Activated CD8-positive, alpha-beta memory T cell treated with anti-CD3 and anti-CD28 coated beads, Interleukin-2, amount 50 U/mL, for 24 hours (primary cell): ENCODE results near the gene LIAS.
"Not testable (repeated sequence)": the region's sequence is repeated elsewhere in the genome, so short reads cannot be mapped to it uniquely, and the experiment has no call there.

Experiments
- DNase-seq: peaks from one replicate; pipeline ENCODE4 v3.0.0-alpha.2; 2020; ENCODE audit errors: extremely low read depth

LIAS gene

GRCh38 chr4:39458505-39459300 lies at the start of gene LIAS, which contains the start of gene RPL9:
TSS of gene LIAS (plus strand) at chr4:39459056. CDS start at chr4:39459118, 62 bp downstream.
TSS of gene RPL9 (minus strand) at chr4:39458922. CDS start at chr4:39458439, 483 bp downstream.
- DNase-seq, result peak; percentile 89

GRCh38 chr4:39410415-39410814 lies 48.4 kb upstream of the LIAS start:
- no peak for DNase-seq

- DNase-seq, result not testable (repeated sequence)
Observed at GRCh38 chr4:39411561-39411960, 47.3 kb upstream of the LIAS start.

- no peak for DNase-seq
Observed at GRCh38 chr4:39415678-39416283, 43.1 kb upstream of the LIAS start.

- DNase-seq, result no peak
Observed at GRCh38 chr4:39422247-39422646, 36.6 kb upstream of the LIAS start.

GRCh38 chr4:39425297-39425696 lies 33.6 kb upstream of the LIAS start:
- not testable (repeated sequence) for DNase-seq

- DNase-seq, result no peak
Observed at GRCh38 chr4:39426728-39427127, 32.1 kb upstream of the LIAS start.

- no peak for DNase-seq
Observed at GRCh38 chr4:39427520-39428114, 31.2 kb upstream of the LIAS start.

- no peak for DNase-seq
Observed at GRCh38 chr4:39429476-39430334, 29.2 kb upstream of the LIAS start.

GRCh38 chr4:39433878-39434492 lies 24.9 kb upstream of the LIAS start:
- no peak for DNase-seq

- DNase-seq, result no peak
Observed at GRCh38 chr4:39435659-39436563, 22.9 kb upstream of the LIAS start.

- DNase-seq, result no peak
Observed at GRCh38 chr4:39441593-39441992, 17.3 kb upstream of the LIAS start.

GRCh38 chr4:39442998-39443397 lies 15.9 kb upstream of the LIAS start:
- no peak for DNase-seq

- DNase-seq, result no peak
Observed at GRCh38 chr4:39446483-39446841, 12.4 kb upstream of the LIAS start.

- DNase-seq, result no peak
Observed at GRCh38 chr4:39446842-39447573, 11.8 kb upstream of the LIAS start.

GRCh38 chr4:39450618-39451017 lies 8.2 kb upstream of the LIAS start:
- DNase-seq, result no peak

GRCh38 chr4:39451423-39452023 lies 7.3 kb upstream of the LIAS start:
- DNase-seq, result no peak

- no peak for DNase-seq
Observed at GRCh38 chr4:39452153-39452859, 6.5 kb upstream of the LIAS start.
